NCI-H1417 treated with DMSO at 0.1 percent for 48 hours (cell line): ENCODE data around the gene SYNE4.
A peak's percentile ranks its signal among the peaks of the same experiment; 100 is the strongest.

Experiments
- DNase-seq: peaks from one replicate; lab custom pipeline; 2025; lab: John Stamatoyannopoulos, UW

The SYNE4 gene

DNA sequence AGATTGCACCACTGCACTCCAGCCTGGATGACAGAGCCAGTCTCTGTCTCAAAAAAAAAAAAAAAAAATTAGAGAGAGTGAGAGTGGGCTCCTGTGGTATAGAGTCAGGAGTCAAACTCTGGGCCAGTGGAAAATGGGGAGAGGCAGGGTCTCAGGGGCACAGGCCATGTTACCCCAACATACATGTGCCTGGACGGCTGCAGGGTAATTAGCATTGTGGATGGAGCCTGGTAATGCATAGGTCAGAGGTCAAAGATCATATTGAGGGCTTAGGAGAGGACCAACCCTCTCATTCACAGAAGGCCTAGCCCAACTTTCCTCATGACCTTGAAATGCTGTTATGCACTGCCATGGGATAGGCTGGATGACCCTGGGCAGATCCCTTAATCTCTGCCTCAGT lies 16.9 kb upstream of the SYNE4 start:
- DNase-seq, result no peak

DNA sequence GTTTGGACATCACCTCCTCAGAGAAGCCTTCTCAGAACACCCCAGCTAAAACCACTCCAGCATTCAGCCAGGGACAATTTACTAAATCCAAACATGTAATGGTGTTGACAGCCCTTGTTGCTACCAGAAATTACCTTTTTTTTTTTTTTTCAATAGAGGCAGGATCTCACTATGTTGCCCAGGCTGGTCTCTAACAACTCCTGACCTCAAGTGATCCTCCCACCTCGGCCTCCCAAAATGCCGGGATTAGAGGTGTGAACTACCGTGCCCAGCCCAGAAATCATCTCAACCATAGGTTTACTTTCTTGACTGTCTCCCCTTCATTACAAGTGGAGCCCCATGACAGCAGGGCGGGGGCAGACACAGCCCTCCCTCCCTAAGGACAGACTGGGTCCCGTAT lies 14.8 kb upstream of the SYNE4 start:
- DNase-seq, result no peak

DNA sequence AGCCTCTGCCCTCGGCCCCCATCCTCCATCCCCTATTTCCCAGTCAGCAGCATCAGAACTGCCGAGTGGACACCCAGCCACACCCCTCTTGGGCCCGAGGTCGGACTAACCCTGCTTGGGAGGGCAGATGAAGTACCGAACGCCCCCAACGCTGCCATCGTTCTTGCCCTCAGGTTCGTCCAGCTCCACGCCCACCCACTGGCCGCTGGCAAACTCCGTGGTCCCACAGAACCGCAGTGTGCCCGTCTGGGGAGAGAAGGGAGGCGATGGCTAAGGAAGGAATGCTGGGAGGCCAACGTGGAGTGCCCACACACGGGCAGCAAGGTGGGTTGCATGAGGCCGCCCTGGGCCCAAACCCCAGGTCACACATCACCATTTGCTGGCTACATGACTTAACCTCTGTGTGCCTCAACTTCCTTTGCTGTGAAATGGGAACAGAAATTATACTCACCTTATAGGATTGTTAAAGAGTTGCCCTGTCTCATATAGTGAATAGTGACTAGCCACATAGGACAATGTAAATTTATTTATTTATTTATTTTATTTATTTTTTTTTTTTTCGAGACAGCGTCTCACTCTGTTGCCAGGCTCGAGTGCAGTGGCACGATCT lies 10.6 kb upstream of the SYNE4 start:
- no peak for DNase-seq

DNA sequence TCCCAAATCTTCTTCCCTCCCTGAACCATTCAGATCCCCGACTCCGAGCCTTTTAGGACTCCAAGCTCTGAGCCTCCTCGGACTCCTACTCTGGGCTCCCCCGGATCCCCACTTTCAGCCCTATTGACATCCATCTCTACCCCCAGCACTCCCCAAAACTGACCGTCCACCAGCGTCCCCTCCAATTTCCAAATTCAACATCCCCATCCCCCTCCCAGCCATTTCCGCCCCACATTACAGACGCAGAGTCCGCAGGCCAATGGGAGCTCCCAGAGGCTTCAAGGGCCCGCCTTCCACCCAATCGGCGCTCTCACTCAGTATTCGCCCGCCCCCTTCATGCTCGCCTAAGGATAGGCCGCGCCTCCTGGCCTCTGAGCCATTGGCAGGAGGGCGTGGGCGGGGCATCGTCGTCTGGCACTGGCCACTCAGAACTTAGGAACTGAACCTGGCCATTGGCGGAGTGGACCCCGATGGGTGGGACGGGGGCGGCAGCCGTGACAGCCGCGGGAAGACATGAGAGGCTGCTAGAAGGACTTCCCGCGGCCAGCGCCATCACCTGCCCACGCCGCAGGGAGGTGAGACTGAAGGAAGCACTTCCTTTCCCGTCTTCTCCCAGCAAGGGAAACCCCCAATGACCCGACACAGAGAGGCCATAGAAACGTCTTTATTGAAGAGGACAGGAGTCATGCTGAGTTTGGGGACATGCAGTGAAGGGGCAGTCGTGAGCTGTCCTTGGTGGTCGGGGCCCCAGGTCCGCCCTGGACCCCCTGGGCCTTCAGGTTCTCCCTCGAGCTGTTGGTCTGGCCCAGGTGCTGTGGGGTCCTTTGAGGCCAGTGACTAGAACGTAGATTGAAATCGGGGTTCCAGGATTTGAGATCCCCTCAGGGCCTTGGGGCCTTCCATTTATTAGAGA lies 5.7 kb upstream of the SYNE4 start, which contains the start of gene ALKBH6:
Gene ALKBH6 (minus strand): TSS at position 202 of the 913 bp plus-strand sequence. CDS start 816 bp downstream, outside the sequence.
- DNase-seq, result peak; percentile 93

DNA sequence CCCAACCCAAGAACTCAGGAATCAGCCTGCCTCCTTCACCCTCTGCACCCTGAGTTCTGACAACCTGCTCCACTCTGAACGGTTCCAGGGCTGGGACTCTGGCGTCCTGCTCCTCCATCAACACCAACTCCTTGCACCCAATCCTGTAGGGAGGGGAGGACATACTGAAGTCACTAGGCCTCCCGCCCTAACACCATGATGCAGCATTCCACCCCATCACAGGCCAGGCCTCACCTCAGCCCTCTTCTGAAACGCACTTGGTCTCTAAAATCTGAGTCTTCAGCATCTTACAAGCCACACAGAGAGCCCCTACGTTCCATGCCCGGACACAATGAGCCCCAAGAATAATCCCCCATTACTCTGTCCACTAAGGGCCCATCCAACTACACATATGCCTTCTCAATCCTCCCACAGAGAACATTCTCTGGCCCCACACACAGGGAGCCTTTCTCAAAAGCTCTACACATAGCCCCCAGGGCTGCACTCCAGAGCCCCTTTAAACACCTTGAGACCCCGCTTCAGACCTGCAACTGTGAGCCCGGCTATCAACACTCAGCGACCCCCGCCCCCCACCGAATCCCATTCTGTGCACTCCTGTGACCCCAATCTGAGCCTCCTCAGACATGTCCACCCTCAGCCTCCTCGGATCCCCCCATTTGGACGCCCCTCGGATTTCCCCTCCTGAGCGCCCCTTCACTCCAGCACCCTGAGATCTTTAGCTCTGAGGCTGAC lies 4.8 kb upstream of the SYNE4 start:
- DNase-seq, result no peak

DNA sequence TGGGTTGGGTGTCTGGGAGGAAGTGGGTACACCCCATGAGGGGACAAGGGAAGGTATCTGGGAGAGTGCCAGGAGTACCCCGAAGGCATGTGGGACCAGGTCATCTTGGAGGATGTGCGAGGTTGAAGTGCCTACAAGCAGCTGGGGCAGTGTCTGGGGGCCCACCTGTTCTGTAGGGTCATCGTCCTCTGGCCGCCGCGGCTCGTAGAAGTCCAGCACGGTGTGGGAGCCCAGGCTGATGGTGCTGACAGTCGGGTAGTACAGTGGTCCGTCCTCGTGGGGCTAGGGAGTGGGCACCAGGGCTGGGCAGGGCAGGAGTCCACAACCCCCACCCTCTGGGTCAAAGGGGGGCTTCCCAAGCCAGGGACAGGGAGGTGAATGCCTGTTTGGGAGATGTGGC lies 1.8 kb upstream of the SYNE4 start:
- DNase-seq, result no peak

DNA sequence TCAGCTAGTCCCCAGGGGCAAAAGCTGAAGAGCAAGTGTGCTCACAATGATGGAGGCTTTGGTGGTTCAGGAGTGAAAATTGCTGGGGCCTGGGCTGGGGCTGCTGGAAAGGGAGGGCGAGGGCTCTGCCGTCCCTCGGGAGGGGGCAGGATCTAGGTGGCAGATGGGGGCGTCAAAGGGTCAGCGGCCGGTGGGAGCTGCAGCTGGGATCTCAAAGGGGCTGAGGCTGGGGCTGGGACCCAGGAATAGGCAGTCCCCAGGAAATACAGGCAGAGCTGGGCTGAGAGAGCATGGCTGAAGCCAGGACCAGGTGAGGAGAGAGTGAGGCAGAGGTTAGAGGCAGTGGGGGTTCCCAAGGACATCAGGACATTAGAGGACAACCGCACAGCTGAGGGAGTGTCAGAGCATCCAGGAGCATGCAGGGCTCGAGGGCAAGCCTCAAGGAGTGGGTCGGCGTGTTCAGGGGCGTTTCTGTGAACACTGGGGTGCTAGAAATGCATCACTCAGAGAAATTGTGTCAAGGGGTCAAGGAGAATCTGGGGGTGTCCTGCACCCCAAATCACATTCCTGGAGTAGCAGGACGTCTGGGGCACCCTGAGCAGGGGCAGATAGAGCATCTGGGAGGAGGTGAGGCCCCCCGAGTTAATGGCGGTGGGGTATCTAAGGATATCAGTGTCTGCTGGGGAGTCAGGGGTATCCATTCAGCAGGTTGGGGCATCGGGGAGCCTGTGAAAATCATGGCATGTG lies 1.2 kb upstream of the SYNE4 start:
- DNase-seq, result no peak

DNA sequence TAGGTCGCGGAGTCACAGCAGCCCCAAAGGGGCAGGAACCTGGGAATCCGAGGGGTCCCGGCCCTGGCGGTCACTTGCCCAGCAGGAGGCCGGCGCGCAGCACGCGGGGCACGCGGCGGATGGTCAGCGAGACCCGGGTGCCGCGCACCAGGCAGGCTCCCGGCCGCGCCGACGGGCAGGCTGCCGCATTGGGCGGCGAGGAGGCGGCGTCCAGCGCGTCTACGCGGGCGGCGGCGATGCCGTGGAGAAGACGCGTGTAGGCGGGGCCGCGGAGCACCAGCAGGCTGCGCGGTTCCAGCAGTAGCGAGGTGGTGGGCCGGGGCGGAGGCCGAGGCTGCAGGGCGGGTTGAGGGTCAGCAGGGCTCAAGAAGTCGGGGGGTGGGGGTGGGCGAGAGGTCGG lies 607 bp upstream of the SYNE4 start:
- no peak for DNase-seq

DNA sequence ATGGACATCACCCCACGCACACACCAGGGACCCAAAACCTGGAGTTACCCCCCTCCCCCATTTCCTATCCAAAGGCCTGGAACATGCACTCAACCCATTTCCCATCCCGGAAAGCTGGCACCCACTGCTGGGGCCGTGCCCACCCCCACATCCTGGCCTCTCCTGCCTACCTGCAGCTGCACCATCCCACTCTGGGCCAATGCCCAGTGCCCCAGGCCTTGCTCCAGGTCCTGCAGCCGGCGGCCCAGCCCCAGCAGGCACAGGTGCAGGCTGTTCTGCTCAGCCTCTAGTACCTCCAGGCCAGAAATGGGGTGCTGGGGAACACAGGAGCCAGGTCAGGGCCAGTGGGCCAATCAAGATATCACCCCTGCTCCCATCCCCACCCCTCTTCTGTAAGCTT lies 1.7 kb downstream of the SYNE4 start:
- no peak for DNase-seq

DNA sequence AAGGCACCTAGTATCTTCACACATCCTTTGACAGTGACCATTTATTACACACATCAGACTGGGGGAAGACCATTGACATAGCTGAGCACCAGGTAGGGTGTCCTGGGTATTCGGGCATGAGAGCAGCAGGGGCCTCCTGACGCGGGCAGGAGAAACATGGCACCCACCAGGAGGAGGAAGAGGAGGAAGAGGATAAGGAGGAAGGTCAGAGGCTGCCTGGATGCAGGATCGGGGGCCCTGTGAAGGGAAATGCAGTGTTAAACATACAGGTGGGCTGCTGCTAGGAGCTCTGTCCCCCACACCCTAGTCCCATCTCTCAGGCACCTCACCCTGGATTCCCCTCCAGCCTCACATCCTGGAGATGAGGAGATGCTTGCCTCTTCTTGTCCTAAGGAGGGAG lies 5.3 kb downstream of the SYNE4 start:
- DNase-seq, result no peak

DNA sequence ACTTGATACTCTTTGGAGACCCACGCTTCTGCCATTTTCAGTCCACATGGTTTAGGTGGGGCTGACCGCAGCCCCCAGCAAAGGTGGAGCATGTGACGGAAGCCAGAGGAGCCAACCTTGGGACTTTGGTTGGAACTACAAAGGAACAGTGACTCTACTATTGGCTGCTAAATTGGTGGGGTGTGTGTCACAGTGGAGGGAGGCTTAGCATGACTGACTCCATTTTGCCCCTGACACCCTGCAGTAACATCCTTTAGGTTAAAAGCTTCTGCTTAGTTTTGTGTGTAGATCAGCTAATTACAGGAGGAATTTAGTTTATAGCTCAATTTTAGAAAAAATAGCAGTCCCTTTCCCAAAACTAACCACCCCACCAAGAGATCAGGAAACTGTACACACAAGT lies 7.0 kb downstream of the SYNE4 start:
- no peak for DNase-seq

DNA sequence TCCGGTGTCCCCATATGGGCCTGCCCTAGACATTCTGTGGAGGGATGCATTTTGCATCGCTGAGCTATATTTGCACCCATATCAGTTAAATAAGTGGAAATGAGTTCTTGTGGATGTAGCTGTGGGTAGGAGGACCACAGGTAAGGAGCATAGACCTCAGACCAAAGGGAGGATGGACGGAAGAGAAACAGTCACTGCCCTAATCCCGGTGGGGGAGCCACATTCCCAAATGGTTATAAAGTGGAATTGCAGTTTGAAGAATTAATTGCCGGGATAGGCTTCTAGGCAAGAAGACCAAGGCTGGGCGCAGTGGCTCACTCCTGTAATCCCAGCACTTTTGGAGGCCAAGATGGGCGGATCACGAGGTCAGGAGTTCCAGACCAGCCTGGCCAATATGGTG lies 11.8 kb downstream of the SYNE4 start:
- no peak for DNase-seq

DNA sequence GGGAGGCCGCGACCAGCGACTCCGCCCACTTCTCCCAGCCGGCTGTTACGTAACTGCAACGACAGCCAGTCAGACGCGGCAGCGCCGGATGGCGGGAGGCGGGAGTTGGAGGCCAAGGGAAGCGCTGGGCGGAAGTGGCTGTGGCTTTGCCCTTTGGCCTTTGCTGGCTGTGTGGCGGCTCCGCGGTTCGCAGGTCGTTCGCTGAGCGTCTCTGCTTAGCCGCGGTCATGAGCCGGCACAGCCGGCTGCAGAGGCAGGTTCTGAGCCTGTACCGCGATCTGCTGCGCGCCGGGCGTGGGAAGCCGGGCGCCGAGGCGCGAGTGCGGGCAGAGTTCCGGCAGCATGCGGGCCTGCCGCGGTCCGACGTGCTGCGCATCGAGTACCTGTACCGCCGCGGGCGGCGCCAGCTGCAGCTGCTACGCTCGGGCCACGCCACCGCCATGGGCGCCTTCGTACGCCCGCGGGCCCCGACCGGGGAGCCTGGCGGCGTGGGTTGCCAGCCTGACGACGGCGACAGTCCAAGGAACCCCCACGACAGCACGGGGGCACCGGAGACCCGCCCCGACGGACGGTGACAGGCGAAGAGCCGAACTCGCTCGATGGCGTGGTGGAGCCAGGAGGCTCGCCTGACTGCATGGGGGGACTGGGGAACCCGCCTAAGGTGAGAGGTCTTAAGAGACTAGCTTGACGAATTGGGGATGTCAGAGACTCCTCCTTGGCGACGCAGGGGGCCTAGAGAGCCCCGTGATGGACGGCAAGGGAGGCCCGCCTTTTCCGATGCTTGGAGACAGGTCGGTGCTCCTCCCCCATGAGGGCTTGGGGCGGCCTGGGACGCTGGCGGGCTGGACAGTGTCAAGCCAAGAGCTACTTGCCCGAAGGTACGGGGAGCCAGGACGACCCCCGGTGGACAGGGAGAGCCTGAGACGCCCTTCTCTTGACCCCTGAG lies 13.3 kb downstream of the SYNE4 start, which contains the start of gene SDHAF1:
Gene SDHAF1 (plus strand): TSS at position 141 of the 946 bp plus-strand sequence. CDS start 87 bp downstream, at position 228.
- DNase-seq, result peak; percentile 48

DNA sequence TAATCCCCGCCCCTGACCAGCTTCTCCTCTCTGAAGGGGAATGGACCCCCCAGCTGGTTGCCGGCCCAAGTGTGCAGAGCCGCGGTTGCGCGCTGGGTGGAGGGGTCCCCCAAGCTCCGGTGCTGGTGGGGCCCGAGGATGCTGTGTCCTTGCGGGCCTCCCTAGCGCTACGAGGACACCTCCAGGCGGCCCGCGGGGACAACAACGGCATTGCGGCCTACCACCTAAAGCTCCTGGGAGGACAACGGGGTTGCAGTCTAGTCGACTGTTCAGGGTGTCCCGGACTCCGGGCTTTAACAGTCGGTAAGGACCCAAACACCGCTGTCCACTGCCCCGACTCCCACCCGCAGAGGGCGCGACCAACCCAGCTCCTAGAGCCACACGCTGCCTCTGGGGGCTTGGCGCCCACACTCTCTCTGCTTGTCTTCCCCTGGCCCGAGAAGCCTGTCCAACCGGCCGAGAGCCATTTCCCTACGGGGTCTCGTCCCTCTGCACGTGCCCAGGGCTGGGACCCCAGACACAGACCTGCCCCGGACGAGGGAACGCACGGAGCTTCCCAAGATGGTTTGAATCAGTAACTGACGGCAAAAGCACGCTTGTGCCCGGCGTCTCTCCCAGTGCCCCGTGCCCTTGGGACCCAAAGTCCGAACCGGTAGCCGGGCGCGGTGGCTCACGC lies 14.6 kb downstream of the SYNE4 start:
- no peak for DNase-seq

DNA sequence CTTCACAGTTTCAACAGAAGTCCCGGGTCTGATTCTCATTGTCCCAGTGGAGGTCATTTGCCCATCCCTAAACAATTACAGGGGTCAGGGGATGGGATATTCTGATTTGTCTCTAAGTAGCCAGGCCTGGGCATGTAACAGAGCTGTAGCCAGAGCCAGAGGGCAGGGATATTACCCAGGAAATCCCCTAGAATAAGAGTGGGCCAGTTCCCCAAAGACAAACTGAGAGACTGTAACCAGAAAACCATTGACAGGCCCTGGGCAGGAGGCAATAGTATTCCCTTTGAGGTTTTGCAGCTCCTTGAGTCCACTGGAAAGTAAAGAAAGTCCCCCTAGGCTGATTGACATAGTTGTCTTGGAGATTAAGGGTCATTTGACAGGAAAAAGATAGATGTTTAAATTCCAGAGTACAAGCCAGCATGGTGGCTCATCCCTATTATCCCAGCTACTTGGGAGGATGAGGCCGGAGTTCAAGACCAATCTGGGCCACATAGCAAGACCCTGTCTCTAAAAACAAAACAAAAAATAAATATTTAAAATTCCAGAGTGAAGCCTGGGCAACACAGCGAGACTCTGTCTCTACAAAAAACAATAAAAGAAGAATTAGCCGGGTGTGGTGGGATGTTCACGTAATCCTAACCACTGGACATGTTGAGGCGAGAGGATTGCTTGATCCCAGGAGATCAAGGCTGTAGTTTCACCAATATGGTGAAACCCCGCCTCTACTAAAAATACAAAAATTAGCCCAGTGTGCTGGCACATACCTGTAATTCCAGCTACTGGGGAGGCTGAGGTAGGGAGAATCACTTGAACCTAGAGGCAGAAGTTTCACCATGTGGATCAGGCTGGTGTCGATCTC lies 15.5 kb downstream of the SYNE4 start:
- DNase-seq, result no peak

DNA sequence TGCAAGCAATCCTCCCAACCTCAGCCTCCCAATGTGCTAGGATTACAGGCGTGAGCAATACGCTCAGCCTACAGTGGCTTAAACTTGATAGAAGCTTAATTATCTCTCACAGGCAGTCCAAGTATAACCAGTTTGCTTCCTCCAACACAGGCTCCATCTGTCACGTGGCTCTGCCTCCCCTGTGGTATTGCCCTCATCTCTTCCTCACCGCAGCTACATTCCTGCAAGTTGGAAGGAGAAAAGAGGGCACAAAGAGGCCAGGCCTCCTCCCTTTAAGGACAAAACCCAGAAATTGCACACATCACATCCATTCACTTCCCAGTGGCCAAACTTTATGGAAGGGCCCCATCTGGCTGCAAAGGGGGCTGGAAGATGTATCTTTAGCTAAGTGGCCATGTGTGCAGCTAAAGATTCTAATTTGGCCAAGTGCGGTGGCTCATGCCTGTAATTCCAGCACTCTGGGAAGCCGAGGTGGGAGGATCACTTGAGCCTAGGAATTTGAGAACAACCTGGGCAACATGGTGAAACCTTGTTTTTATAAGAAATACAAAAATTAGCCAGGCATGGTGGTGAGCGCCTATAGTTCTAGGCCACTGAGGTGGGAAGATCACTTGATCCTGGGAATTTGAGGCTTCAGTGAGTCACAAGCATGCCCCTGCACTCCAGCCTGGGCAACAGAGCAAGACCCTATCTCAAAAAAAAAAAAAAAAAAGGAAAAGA lies 16.7 kb downstream of the SYNE4 start:
- DNase-seq, result no peak

DNA sequence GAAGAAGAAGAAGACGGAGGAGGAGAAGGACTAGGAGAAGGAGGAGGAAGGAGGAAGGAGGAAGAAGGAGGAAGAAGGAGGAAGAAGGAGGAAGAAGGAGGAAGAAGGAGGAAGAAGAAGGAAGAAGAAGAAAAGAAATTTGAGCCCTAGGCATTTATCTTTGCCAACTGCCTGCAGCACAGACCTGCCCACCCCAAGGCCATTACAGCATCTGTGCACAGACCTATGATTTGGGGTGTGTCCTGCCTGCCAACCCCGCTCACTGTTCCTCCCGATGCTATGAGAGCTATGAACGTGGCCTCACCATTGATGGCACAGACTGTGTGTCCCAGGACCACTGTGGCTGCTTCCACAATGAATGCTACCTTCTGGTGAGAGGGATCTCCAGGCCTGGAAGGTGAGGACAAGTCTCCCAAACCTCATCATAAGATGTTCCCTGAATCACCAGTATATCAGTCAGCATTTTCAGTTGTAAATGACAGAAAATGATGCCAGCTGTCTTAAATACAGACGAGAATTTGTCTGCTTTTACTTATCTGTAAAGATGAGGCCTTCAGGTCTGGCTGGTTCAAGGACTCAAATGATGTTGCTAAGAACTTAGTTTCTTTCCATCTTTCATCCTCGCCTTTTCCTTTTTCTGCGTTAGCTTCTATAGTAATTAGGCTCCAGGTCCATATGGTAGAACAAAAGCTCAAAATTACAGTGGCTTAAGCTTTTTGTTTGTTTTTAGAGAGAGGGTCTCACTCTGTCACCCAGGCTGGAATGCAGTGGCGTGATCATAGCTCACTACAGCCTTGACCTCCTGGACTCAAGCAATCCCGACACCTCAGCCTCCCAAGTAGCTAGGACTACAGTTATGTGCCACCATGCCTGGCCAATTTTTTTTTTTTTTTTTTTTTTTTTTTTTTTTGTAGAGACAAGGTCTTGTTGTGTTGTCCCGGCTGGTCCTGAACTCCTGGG lies 17.6 kb downstream of the SYNE4 start:
- no peak for DNase-seq
